Lower lobe of right lung (tissue), 2 donors: Measurements from ENCODE around the gene HSPA13. TPM values are rescaled to one million over a fixed set of nuclear protein-coding genes. Genes with fewer than 3 reads are reported as not detected.
A peak's percentile ranks its signal among the peaks of the same experiment; 100 is the strongest.

Source experiments
- ATAC-seq, 2 donors: fragments of 200-7000 bp; cut with Tn5 transposase; one replicate each; pipeline ENCODE4 v1.9.1; 2020 to 2022; ENCODE audit warnings: mild to moderate bottlenecking in 2 of 2, moderate library complexity in 2 of 2
- DNase-seq: peaks from one replicate; pipeline ENCODE4 v3.0.0-alpha.2; 2020
- H3K27ac ChIP-seq: fragments of 200-600 bp; one replicate; pipeline ENCODE4 v1.8.0; 2022
- H3K27me3 ChIP-seq: fragments of 200-600 bp; one replicate; pipeline ENCODE4 v1.8.0; 2022; ENCODE audit warnings: low read depth
- H3K36me3 ChIP-seq: fragments of 200-600 bp; one replicate; pipeline ENCODE4 v1.8.0; 2022; ENCODE audit warnings: mild to moderate bottlenecking
- H3K4me1 ChIP-seq: fragments of 200-600 bp; one replicate; pipeline ENCODE4 v1.8.0; 2022
- H3K4me3 ChIP-seq: fragments of 200-600 bp; one replicate; pipeline ENCODE4 v1.8.0; 2022; ENCODE audit warnings: mild to moderate bottlenecking
- H3K9me3 ChIP-seq: fragments of 200-600 bp; one replicate; pipeline ENCODE4 v1.8.0; 2022
- CTCF ChIP-seq: fragments of 200-600 bp; IDR thresholded peaks from one replicate; pipeline ENCODE4 v1.8.0; 2022; ENCODE audit warnings: antibody characterized with exemption, mild to moderate bottlenecking
- intact Hi-C: fragments of 100-400 bp; cut with DNase I; formaldehyde crosslinking; loops from one replicate; pipeline ENCODE4 v1.11.0; 2022
- total RNA-seq: library from RNA; stranded (reverse); fragmentation: NEBNext Ultra II Directional; extraction: Animal tissue kit (Norgen Biotek cat#: 25700); gene quantifications from one replicate; pipeline ENCODE4 v1.2.1, GENCODE V29; 2021
- donor health status: DM: no; HTN: yes; CAD: no; lungs with severe emphysema.

The HSPA13 gene
- total RNA-seq, 1 donor from 2014 or later: 19.0 TPM

- Histone ChIP-seq H3K27me3 (no peaks in the 10 kb centered on the region), H3K27ac (no peak overlapping the region), H3K4me3 (no peak overlapping the region), H3K9me3 (no peaks in the 10 kb centered on the region), H3K36me3 (no peaks in the 10 kb centered on the region), H3K4me1 (no peaks in the 10 kb centered on the region)
- DNase-seq (no peak), ATAC-seq (peak in 1 of 2 donors; percentile 65)
- peak; percentile 50 for TF ChIP-seq CTCF
- intact Hi-C loops: no loop called here
Observed at GRCh38 chr21:14403681-14404318, 20.9 kb upstream of the HSPA13 start.

GRCh38 chr21:14401217-14401616 is 18.3 kb upstream of the HSPA13 start:
- Histone ChIP-seq H3K9me3 (no peaks in the 10 kb centered on the region), H3K36me3 (no peaks in the 10 kb centered on the region), H3K27ac (no peak overlapping the region), H3K4me1 (no peaks in the 10 kb centered on the region), H3K27me3 (no peaks in the 10 kb centered on the region), H3K4me3 (no peak overlapping the region)
- DNase-seq (no peak), ATAC-seq (no peak)
- TF ChIP-seq CTCF: no peak
- intact Hi-C loops: no loop called here

- no peaks in the 10 kb centered on the region for H3K9me3 ChIP-seq
- intact Hi-C loops: no loop called here
- no peak overlapping the region for H3K27ac ChIP-seq
- H3K36me3 ChIP-seq: no peaks in the 10 kb centered on the region
- H3K4me3 ChIP-seq: no peak overlapping the region
- DNase-seq (no peak), ATAC-seq (no peak)
- TF ChIP-seq CTCF: no peak
- H3K27me3 ChIP-seq: no peaks in the 10 kb centered on the region
- peaks cover 7% of the 10 kb centered on the region for H3K4me1 ChIP-seq
Observed at GRCh38 chr21:14388282-14388681, 5.3 kb upstream of the HSPA13 start.

GRCh38 chr21:14384453-14384852 is 1.5 kb upstream of the HSPA13 start:
- H3K27ac ChIP-seq: peak overlapping the region; percentile 87
- ATAC-seq (no peak), DNase-seq (no peak)
- H3K9me3 ChIP-seq: no peaks in the 10 kb centered on the region
- H3K4me1 ChIP-seq: peaks cover 27% of the 10 kb centered on the region
- H3K27me3 ChIP-seq: no peaks in the 10 kb centered on the region
- H3K36me3 ChIP-seq: no peaks in the 10 kb centered on the region
- intact Hi-C loops: no loop called here
- H3K4me3 ChIP-seq: peak overlapping the region; percentile 82
- TF ChIP-seq CTCF: no peak

GRCh38 chr21:14383596-14384180 is 742 bp upstream of the HSPA13 start:
- Histone ChIP-seq H3K4me3 (peak overlapping the region; percentile 82), H3K9me3 (no peaks in the 10 kb centered on the region), H3K27me3 (no peaks in the 10 kb centered on the region), H3K4me1 (peaks cover 27% of the 10 kb centered on the region), H3K27ac (peak overlapping the region; percentile 87), H3K36me3 (no peaks in the 10 kb centered on the region)
- peak; percentile 34 to 65 for ATAC-seq
- TF ChIP-seq CTCF: no peak
- intact Hi-C loops: no loop called here
- DNase-seq: no peak
